Sigmoid colon (tissue), 4 donors: ENCODE results near the gene NBAS.

ENCODE experiments used
- POLR2A ChIP-seq, 2 donors: fragments of 450-650 bp; IDR thresholded peaks; one replicate each; pipeline ENCODE4 v1.6.1; 2016; ENCODE audit warnings: antibody characterized with exemption in 2 of 2, mild to moderate bottlenecking in 2 of 2, moderate library complexity in 2 of 2
- POLR2AphosphoS5 ChIP-seq, 4 donors: sonication (generic); formaldehyde crosslinking; IDR thresholded peaks; one replicate each; pipeline ENCODE4 v1.6.1; 2017; ENCODE audit warnings: antibody characterized with exemption in 4 of 4
- TF ChIP-seq, protein P1 (sequence below), 4 experiments: fragments of 450-650 bp in 3 of 4; fragments of 200-600 bp in 1 of 4; IDR thresholded peaks; one replicate each; pipeline ENCODE4 v1.5.1; 2016 to 2019; ENCODE audit warnings: antibody characterized with exemption in 4 of 4, mild to moderate bottlenecking in 3 of 4, moderate library complexity in 2 of 4

DNA sequence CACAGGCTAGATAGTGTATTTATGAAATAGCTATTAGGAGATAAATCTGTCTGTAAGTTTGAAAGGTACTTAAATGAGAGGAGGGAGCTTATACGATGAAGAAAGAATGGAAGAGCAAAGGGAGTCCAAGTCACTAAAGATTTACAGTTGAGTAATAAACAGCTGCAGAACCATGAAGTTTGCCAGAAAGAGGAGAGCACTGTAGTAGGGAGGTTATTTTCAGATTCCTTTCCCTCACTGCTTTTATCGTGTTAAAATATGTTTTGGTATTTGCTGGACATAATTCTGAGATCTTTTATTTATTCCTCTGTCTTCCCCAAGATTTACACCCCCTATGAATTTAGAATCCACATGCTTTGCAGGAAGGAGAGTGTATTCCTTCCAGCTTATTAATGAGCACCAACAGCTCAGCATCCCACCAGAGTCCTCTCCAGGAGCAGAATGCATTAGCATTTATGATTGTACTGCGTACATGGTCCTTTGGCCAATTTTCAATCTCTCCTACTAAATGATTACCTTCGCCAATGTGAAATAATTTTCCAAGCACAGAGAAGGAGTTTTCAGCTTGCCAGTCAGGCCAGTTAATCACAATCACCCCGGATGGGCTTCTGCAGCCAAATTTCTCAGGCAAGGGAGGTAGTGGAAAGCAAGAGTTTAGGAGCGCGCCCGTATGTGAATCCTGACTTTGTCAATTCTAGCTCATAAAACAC, 297.0 kb downstream of the NBAS start:
- TF ChIP-seq POLR2AphosphoS5 (IDR thresholded peaks at IDR 0.05), result no peak
- TF ChIP-seq, protein P1, sequence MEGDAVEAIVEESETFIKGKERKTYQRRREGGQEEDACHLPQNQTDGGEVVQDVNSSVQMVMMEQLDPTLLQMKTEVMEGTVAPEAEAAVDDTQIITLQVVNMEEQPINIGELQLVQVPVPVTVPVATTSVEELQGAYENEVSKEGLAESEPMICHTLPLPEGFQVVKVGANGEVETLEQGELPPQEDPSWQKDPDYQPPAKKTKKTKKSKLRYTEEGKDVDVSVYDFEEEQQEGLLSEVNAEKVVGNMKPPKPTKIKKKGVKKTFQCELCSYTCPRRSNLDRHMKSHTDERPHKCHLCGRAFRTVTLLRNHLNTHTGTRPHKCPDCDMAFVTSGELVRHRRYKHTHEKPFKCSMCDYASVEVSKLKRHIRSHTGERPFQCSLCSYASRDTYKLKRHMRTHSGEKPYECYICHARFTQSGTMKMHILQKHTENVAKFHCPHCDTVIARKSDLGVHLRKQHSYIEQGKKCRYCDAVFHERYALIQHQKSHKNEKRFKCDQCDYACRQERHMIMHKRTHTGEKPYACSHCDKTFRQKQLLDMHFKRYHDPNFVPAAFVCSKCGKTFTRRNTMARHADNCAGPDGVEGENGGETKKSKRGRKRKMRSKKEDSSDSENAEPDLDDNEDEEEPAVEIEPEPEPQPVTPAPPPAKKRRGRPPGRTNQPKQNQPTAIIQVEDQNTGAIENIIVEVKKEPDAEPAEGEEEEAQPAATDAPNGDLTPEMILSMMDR (IDR thresholded peaks at IDR 0.05), result no peak
- no peak for TF ChIP-seq POLR2A (IDR thresholded peaks at IDR 0.05)
